Measurements from ENCODE around the gene LRG1. TPM values are rescaled to one million over a fixed set of nuclear protein-coding genes. Genes with fewer than 3 reads are reported as not detected.

Gene LRG1
- total and polyA plus RNA-seq, 2 experiments from 2014 or later = 0.21 to 0.45 TPM

DNA sequence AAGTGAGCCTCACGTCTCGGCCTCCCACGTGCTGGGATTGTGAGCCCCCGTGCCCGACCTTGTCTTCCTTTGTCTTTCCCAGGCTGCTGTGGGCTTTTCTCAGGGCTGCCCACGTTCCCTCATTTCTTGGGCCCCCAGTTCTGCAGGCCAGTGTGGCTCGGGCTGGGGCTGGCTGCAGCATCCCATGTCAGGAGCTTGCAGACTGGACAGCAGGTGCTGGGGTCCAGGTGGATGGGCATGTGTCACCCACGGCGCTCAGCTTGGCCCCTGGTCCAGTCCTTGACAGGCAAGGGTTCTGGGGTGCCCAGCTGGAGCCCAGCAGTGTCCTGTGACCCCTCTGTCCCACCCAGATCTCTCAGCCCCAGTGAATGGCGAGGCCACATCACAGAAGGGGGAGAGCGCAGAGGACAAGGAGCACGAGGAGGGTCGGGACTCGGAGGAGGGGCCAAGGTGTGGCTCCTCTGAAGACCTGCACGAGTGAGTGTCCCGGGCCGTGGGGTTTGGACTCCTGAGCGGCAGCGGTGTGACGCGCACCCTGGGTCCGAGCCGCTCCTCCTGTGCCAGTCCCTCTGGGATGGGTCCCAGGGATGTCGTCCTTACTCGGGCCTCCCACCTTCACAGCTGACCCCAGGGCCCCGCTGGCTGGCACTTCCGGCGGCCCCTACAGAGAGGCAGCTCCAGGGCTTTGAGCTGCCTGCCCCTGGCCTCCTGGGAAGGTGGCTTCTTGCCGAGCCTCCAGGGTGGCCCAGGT is 38.8 kb downstream of the LRG1 start (continued):
- TF ChIP-seq POLR2AphosphoS5 (IDR thresholded peaks at IDR 0.05; ENCODE audit: low read depth) = no peak
- no peak for TF ChIP-seq EZH2phosphoT487 (IDR thresholded peaks at IDR 0.05; ENCODE audit: unreplicated experiment)
- TF ChIP-seq CREB1 (CRISPR knock-in tag; IDR thresholded peaks at IDR 0.05; ENCODE audit: low read depth) = no peak
- TF ChIP-seq STAT1 (IDR thresholded peaks at IDR 0.05; ENCODE audit: unreplicated experiment) = no peak

DNA sequence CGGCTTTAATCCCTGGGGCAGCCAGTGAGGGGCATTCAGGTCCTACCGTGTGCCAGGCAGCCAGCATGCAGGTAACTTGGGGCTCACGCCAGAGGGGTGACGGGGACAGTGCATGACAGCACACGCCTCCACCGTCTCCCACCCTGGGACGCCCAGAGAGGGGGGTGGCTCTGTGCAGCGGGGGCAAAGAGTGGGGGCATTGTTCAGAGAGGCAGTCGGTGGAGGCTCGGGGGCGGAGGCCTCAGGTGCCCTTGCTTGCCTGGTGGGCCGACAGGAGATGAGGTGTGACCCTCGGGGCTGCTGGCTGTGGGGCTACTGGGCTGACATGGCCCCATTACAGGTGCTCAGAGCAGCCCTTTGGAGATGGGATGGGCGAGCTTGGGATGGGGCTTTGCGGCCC is 40.0 kb downstream of the LRG1 start:
- no peak for DNase-seq (ENCODE audit: low spot score)
- Mint-ChIP-seq H3K36me3 (ENCODE audit: low read depth) (peaks cover 26% of the 10 kb centered on the region), H3K27me3 (ENCODE audit: insufficient read depth, low read depth, poor library complexity) (peaks cover 9% of the 10 kb centered on the region)
- TF ChIP-seq NANOG (IDR thresholded peaks at IDR 0.05; ENCODE audit: borderline replicate concordance) (no peak), CREB1 (CRISPR knock-in tag; IDR thresholded peaks at IDR 0.05; ENCODE audit: low read depth) (no peak), ZNF331 (CRISPR knock-in tag; IDR thresholded peaks at IDR 0.05; ENCODE audit: low read depth) (no peak), ZNF114 (CRISPR knock-in tag; IDR thresholded peaks at IDR 0.05) (no peak), STAT1 (IDR thresholded peaks at IDR 0.05; ENCODE audit: unreplicated experiment) (no peak), EZH2 (IDR thresholded peaks at IDR 0.05; ENCODE audit: low read depth, unreplicated experiment) (no peak), JUNB (IDR thresholded peaks at IDR 0.05; ENCODE audit: unreplicated experiment) (no peak), EZH2phosphoT487 (IDR thresholded peaks at IDR 0.05; ENCODE audit: unreplicated experiment) (no peak)
- TF ChIP-seq, protein P1, sequence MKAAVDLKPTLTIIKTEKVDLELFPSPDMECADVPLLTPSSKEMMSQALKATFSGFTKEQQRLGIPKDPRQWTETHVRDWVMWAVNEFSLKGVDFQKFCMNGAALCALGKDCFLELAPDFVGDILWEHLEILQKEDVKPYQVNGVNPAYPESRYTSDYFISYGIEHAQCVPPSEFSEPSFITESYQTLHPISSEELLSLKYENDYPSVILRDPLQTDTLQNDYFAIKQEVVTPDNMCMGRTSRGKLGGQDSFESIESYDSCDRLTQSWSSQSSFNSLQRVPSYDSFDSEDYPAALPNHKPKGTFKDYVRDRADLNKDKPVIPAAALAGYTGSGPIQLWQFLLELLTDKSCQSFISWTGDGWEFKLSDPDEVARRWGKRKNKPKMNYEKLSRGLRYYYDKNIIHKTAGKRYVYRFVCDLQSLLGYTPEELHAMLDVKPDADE (IDR thresholded peaks at IDR 0.05) = no peak
- TF ChIP-seq, protein P2, sequence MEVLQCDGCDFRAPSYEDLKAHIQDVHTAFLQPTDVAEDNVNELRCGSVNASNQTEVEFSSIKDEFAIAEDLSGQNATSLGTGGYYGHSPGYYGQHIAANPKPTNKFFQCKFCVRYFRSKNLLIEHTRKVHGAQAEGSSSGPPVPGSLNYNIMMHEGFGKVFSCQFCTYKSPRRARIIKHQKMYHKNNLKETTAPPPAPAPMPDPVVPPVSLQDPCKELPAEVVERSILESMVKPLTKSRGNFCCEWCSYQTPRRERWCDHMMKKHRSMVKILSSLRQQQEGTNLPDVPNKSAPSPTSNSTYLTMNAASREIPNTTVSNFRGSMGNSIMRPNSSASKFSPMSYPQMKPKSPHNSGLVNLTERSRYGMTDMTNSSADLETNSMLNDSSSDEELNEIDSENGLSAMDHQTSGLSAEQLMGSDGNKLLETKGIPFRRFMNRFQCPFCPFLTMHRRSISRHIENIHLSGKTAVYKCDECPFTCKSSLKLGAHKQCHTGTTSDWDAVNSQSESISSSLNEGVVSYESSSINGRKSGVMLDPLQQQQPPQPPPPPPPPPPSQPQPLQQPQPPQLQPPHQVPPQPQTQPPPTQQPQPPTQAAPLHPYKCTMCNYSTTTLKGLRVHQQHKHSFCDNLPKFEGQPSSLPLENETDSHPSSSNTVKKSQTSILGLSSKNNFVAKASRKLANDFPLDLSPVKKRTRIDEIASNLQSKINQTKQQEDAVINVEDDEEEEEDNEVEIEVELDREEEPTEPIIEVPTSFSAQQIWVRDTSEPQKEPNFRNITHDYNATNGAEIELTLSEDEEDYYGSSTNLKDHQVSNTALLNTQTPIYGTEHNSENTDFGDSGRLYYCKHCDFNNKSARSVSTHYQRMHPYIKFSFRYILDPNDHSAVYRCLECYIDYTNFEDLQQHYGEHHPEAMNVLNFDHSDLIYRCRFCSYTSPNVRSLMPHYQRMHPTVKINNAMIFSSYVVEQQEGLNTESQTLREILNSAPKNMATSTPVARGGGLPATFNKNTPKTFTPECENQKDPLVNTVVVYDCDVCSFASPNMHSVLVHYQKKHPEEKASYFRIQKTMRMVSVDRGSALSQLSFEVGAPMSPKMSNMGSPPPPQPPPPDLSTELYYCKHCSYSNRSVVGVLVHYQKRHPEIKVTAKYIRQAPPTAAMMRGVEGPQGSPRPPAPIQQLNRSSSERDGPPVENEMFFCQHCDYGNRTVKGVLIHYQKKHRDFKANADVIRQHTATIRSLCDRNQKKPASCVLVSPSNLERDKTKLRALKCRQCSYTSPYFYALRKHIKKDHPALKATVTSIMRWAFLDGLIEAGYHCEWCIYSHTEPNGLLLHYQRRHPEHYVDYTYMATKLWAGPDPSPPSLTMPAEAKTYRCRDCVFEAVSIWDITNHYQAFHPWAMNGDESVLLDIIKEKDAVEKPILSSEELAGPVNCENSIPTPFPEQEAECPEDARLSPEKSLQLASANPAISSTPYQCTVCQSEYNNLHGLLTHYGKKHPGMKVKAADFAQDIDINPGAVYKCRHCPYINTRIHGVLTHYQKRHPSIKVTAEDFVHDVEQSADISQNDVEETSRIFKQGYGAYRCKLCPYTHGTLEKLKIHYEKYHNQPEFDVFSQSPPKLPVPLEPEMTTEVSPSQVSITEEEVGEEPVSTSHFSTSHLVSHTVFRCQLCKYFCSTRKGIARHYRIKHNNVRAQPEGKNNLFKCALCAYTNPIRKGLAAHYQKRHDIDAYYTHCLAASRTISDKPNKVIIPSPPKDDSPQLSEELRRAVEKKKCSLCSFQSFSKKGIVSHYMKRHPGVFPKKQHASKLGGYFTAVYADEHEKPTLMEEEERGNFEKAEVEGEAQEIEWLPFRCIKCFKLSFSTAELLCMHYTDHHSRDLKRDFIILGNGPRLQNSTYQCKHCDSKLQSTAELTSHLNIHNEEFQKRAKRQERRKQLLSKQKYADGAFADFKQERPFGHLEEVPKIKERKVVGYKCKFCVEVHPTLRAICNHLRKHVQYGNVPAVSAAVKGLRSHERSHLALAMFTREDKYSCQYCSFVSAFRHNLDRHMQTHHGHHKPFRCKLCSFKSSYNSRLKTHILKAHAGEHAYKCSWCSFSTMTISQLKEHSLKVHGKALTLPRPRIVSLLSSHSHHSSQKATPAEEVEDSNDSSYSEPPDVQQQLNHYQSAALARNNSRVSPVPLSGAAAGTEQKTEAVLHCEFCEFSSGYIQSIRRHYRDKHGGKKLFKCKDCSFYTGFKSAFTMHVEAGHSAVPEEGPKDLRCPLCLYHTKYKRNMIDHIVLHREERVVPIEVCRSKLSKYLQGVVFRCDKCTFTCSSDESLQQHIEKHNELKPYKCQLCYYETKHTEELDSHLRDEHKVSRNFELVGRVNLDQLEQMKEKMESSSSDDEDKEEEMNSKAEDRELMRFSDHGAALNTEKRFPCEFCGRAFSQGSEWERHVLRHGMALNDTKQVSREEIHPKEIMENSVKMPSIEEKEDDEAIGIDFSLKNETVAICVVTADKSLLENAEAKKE (CRISPR knock-in tag; IDR thresholded peaks at IDR 0.05) = no peak
- TF ChIP-seq, protein P3, sequence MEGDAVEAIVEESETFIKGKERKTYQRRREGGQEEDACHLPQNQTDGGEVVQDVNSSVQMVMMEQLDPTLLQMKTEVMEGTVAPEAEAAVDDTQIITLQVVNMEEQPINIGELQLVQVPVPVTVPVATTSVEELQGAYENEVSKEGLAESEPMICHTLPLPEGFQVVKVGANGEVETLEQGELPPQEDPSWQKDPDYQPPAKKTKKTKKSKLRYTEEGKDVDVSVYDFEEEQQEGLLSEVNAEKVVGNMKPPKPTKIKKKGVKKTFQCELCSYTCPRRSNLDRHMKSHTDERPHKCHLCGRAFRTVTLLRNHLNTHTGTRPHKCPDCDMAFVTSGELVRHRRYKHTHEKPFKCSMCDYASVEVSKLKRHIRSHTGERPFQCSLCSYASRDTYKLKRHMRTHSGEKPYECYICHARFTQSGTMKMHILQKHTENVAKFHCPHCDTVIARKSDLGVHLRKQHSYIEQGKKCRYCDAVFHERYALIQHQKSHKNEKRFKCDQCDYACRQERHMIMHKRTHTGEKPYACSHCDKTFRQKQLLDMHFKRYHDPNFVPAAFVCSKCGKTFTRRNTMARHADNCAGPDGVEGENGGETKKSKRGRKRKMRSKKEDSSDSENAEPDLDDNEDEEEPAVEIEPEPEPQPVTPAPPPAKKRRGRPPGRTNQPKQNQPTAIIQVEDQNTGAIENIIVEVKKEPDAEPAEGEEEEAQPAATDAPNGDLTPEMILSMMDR (conservative IDR thresholded peaks at IDR 0.05; ENCODE audit: low read depth in 2 of 2) = no peak

More for the DNA sequence above, 40.0 kb downstream of the LRG1 start:
- H3K27me3 ChIP-seq (ENCODE audit: insufficient read depth) = no peaks in the 10 kb centered on the region
- peaks cover 7% of the 10 kb centered on the region; the same call in 1 of the 2 replicates for H3K36me3 ChIP-seq (ENCODE audit: insufficient read depth)
- no peak overlapping the region for H3K4me2 ChIP-seq
- H3K79me2 ChIP-seq (replicated peaks; ENCODE audit: insufficient read depth) = no peaks in the 10 kb centered on the region
- H3K4me1 Mint-ChIP-seq = no peaks in the 10 kb centered on the region
- H3K4me3 ChIP-seq = no peak overlapping the region
- H2AFZ ChIP-seq = no peak overlapping the region
- no peaks in the 10 kb centered on the region for H3K9me3 Mint-ChIP-seq
- no peak overlapping the region for H3K27ac Mint-ChIP-seq
- no peaks in the 10 kb centered on the region for H3K9me2 ChIP-seq (ENCODE audit: insufficient read depth)
- no peak overlapping the region for H3K27ac ChIP-seq (ENCODE audit: low read depth)
- no peaks in the 10 kb centered on the region for H3F3A ChIP-seq (replicated peaks; ENCODE audit: low read depth)
- no peak overlapping the region for H3K4me3 Mint-ChIP-seq
- H3K4me1 ChIP-seq (ENCODE audit: insufficient read depth) = no peaks in the 10 kb centered on the region
- ATAC-seq = no peak
- H4K20me1 ChIP-seq (replicated peaks; ENCODE audit: insufficient read depth) = no peaks in the 10 kb centered on the region; the same call in 1 of the 2 replicates

All from GM23338 (cell line).